ENCODE results near the gene IQCH.

DNA sequence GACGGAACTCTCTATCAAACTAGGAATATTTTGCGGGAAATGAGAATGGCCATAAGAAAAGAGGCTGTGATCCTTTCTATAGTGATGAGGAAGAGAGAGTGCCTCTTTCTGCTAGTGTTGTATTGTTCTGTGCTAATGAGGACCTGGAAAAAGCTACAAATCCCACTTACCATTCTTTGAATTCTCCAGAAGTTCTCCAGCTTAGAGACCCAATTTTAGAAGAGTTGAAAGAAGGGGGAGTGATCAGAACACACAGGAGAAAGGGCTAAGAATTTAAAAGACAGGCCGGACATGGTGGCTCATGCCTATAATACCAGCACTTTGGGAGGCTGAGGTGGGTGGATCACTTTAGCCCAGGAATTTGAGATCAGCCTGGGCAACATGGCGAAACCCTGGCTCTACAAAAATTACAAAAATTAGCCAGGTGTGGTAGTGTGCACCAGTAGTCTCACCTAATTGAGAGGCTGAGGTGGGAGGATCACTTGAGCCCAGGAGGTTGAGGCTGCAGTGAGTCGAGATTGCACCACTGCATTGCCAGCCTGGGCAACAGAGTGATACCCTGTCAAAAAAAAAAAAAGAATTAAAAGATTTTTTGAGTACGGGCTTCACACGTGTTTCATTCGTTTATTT is 126.9 kb downstream of the IQCH start:
- TF ChIP-seq, protein P1, sequence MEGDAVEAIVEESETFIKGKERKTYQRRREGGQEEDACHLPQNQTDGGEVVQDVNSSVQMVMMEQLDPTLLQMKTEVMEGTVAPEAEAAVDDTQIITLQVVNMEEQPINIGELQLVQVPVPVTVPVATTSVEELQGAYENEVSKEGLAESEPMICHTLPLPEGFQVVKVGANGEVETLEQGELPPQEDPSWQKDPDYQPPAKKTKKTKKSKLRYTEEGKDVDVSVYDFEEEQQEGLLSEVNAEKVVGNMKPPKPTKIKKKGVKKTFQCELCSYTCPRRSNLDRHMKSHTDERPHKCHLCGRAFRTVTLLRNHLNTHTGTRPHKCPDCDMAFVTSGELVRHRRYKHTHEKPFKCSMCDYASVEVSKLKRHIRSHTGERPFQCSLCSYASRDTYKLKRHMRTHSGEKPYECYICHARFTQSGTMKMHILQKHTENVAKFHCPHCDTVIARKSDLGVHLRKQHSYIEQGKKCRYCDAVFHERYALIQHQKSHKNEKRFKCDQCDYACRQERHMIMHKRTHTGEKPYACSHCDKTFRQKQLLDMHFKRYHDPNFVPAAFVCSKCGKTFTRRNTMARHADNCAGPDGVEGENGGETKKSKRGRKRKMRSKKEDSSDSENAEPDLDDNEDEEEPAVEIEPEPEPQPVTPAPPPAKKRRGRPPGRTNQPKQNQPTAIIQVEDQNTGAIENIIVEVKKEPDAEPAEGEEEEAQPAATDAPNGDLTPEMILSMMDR (IDR thresholded peaks at IDR 0.05), result no peak
- TF ChIP-seq ZC3H11A (IDR thresholded peaks at IDR 0.05) (no peak), SMC3 (IDR thresholded peaks at IDR 0.05) (no peak)

Measured in A549 (cell line).